Stimulated activated CD8-positive, alpha-beta memory T cell treated with anti-CD3 and anti-CD28 coated beads, Interleukin-12 subunit alpha, Interleukin-12 subunit beta, amount 100 ng/mL, for 24 hours (primary cell): ENCODE measurements around the gene FAM107B.

Source experiments
- DNase-seq: peaks from one replicate; pipeline ENCODE4 v3.0.0-alpha.2; 2020; ENCODE audit errors: extremely low read depth

Gene FAM107B

GRCh38 chr10:14580671-14581332, 193.9 kb downstream of the FAM107B start:
- DNase-seq = no peak

- no peak for DNase-seq
These were observed 195.3 kb downstream of the FAM107B start for GRCh38 chr10:14579405-14579804.

- no peak for DNase-seq
These were observed 196.4 kb downstream of the FAM107B start for GRCh38 chr10:14578060-14578952.

GRCh38 chr10:14574885-14575284, 199.8 kb downstream of the FAM107B start:
- DNase-seq = no peak

- DNase-seq = no peak
These were observed 200.4 kb downstream of the FAM107B start for GRCh38 chr10:14574291-14574690.

GRCh38 chr10:14573666-14574261, 200.9 kb downstream of the FAM107B start:
- no peak for DNase-seq

- DNase-seq = no peak
These were observed 201.9 kb downstream of the FAM107B start for GRCh38 chr10:14572811-14573210.

GRCh38 chr10:14571866-14572507, 202.7 kb downstream of the FAM107B start:
- no peak for DNase-seq

GRCh38 chr10:14570800-14571199, 203.9 kb downstream of the FAM107B start:
- DNase-seq = no peak

- DNase-seq = no peak
These were observed 205.2 kb downstream of the FAM107B start for GRCh38 chr10:14569274-14570060.

- DNase-seq = no peak
These were observed 207.3 kb downstream of the FAM107B start for GRCh38 chr10:14567421-14567820.

- DNase-seq = no peak
These were observed 208.2 kb downstream of the FAM107B start for GRCh38 chr10:14566498-14566897.

GRCh38 chr10:14565199-14565598, 209.5 kb downstream of the FAM107B start:
- no peak for DNase-seq

- no peak for DNase-seq
These were observed 210.4 kb downstream of the FAM107B start for GRCh38 chr10:14564268-14564744.

- DNase-seq = no peak
These were observed 211.2 kb downstream of the FAM107B start for GRCh38 chr10:14563359-14563940.

- no peak for DNase-seq
These were observed 211.7 kb downstream of the FAM107B start for GRCh38 chr10:14563076-14563336.

- DNase-seq = no peak
These were observed 212.2 kb downstream of the FAM107B start for GRCh38 chr10:14562218-14563075.

- no peak for DNase-seq
These were observed 213.6 kb downstream of the FAM107B start for GRCh38 chr10:14560791-14561765.

GRCh38 chr10:14560274-14560673, 214.4 kb downstream of the FAM107B start:
- peak; percentile 51 for DNase-seq
